Nephron (organoid): ENCODE results near the gene MAGI2.

Experiments used
- H3K27ac Mint-ChIP-seq, 3 experiments: 2 replicates each; pipeline ENCODE4 v1.8.0; 2020; ENCODE audit warnings: mixed read lengths in 3 of 3, mild to moderate bottlenecking in 2 of 3, moderate library complexity in 1 of 3
- H3K27me3 Mint-ChIP-seq: 2 replicates; pipeline ENCODE4 v1.8.0; 2021; ENCODE audit warnings: low read depth, mild to moderate bottlenecking, moderate library complexity, mixed read lengths
- H3K36me3 Mint-ChIP-seq: 2 replicates; pipeline ENCODE4 v1.8.0; 2020; ENCODE audit warnings: low read depth, mixed read lengths
- H3K4me1 Mint-ChIP-seq: 2 replicates; pipeline ENCODE4 v1.8.0; 2020; ENCODE audit warnings: mixed read lengths
- H3K4me3 Mint-ChIP-seq, 3 experiments: 2 replicates each; pipeline ENCODE4 v1.8.0; 2020; ENCODE audit warnings: mild to moderate bottlenecking in 3 of 3, mixed read lengths in 3 of 3, moderate library complexity in 2 of 3
- H3K9me3 Mint-ChIP-seq: 2 replicates; pipeline ENCODE4 v1.8.0; 2020; ENCODE audit warnings: mixed read lengths
- TF ChIP-seq, protein P1 (sequence below), 3 experiments: fragments of 200-600 bp; sonication (generic); IDR thresholded peaks; one replicate each; pipeline ENCODE4 v1.5.0; 2021; ENCODE audit warnings: antibody characterized with exemption in 3 of 3; ENCODE audit not compliant: unreplicated experiment in 3 of 3

Gene MAGI2

DNA sequence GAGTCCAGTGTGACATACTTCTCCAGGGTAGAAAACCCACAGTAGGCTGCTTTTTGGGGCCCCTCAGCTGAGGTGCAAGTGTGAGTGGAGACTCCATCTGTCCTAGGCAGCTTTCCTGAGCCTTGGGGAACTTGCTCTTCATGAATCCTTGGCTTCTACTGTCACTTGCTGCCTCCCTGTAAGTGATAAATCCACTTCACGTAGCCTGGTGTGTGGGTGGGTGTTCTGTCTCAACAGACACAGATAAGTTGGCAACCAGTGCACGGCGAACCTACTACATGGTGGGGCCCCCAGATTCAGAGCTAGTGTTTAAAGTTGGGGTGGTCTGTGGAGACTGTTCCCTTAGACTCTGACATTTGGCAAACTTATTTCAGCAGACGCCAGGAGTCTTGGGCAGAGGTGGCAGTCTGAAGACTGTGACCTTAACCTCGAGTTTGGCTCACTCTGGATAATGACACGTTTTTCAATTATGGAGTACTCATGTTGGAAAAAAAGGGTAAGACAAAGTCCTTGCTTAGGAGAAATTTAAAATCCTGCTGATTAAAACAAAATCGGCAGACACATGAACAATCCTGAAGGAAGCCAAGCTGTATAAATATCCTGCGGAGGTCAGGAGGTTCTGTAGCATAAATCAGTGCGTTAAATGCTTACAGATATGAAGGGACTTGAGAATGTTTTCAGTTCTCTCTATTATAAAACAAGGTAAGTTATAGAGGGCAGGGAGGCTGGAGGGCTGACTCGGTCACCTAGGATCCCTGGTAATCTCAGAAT is 1278.0 kb downstream of the MAGI2 start:
- Mint-ChIP-seq H3K36me3 (peaks cover 3% of the 10 kb centered on the region), H3K27ac (peak overlapping the region; percentile 83 to 91 (median 84)), H3K4me1 (peaks cover 58% of the 10 kb centered on the region), H3K4me3 (peak overlapping the region in 1 of 3 experiments; percentile 40), H3K27me3 (no peaks in the 10 kb centered on the region), H3K9me3 (no peaks in the 10 kb centered on the region)
- TF ChIP-seq, protein P1, sequence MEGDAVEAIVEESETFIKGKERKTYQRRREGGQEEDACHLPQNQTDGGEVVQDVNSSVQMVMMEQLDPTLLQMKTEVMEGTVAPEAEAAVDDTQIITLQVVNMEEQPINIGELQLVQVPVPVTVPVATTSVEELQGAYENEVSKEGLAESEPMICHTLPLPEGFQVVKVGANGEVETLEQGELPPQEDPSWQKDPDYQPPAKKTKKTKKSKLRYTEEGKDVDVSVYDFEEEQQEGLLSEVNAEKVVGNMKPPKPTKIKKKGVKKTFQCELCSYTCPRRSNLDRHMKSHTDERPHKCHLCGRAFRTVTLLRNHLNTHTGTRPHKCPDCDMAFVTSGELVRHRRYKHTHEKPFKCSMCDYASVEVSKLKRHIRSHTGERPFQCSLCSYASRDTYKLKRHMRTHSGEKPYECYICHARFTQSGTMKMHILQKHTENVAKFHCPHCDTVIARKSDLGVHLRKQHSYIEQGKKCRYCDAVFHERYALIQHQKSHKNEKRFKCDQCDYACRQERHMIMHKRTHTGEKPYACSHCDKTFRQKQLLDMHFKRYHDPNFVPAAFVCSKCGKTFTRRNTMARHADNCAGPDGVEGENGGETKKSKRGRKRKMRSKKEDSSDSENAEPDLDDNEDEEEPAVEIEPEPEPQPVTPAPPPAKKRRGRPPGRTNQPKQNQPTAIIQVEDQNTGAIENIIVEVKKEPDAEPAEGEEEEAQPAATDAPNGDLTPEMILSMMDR (IDR thresholded peaks at IDR 0.05; ENCODE audit: unreplicated experiment in 3 of 3): no peak

DNA sequence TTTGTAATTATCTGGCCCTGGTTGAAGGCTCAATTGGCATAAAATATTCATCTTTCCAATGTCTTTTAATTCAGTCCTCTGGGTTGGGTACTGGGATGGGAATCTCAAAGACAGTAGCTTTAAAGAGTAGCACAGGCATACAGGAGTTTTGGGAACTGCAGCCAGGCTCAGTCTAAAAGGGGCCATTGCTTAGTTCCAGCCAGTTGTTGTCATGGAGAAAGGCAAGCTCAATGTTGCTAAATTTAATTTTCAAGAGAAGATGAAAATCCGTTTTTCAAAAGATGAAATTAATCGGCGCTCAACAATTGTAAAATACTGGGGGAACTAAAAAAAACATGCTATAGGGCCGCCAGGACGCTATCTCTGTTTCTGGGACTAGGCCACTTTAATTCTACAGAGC is 1279.8 kb downstream of the MAGI2 start:
- H3K36me3 Mint-ChIP-seq: peaks cover 3% of the 10 kb centered on the region

DNA sequence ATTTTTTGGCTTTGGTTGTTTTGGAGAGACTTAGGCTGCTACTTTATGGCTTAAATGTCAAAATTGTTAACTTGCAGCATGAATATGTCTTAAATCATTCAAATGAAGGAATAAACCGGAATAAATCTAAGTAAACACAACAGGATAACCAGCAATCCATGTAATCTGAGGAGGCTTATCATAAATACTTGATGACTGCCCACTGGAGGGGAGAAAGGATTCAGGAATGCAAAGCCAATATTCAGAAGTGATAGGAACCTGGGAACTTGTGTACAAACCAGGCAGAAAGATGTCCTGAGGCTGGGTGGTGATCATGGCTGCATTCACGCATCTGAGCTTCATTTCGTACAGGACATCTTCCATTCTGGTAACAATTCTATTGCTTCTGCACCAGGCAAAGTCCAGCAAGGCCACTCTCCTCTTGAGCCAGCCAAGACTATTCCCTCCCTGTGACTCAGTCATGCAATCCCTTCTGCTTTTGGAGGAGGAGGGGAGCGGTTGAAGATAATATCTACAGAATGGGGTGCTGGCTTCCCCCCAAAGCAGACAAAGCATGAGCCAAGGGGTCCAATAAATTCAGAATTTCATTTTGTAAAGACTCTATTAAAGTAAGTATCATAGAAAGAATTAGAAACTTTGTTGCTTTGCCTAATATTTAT is 1280.4 kb downstream of the MAGI2 start:
- Mint-ChIP-seq H3K27ac (peak overlapping the region; percentile 37 to 90 (median 84)), H3K9me3 (no peaks in the 10 kb centered on the region), H3K4me3 (peak overlapping the region in 1 of 3 experiments; percentile 3), H3K36me3 (peaks cover 3% of the 10 kb centered on the region), H3K27me3 (no peaks in the 10 kb centered on the region), H3K4me1 (peaks cover 69% of the 10 kb centered on the region)
- TF ChIP-seq, protein P1 (IDR thresholded peaks at IDR 0.05; ENCODE audit: unreplicated experiment in 3 of 3): no peak

More for the DNA sequence above, 1279.8 kb downstream of the MAGI2 start:
- H3K27ac Mint-ChIP-seq: peak overlapping the region in 2 of 3 experiments; percentile 83 to 84
- H3K4me1 Mint-ChIP-seq: peaks cover 69% of the 10 kb centered on the region
- H3K9me3 Mint-ChIP-seq: no peaks in the 10 kb centered on the region
- TF ChIP-seq, protein P1 (IDR thresholded peaks at IDR 0.05; ENCODE audit: unreplicated experiment in 3 of 3): no peak
- H3K4me3 Mint-ChIP-seq: no peak overlapping the region
- no peaks in the 10 kb centered on the region for H3K27me3 Mint-ChIP-seq

DNA sequence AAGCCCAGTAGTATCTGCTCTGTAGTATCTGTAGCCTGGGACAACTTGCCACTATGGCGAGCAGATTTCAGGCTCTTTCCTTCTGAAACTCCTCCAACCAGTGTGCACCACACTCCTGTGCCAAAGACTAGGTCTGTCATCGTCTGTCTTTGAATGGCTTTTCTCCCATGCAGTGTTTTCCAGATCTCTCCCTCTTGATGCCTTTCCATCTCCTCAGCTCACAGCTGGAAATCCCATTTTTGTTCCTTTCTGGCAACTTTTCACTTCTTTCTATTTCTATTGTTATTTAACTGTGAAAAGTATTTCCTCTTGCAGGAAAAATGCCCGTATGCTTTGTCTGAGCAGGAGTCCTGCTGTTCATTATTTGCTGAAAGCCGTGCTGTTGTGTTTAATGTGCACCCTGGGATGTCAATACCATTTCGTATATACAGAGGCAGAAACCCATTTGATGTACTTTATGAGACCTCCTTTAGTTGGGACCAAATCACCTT is 1281.2 kb downstream of the MAGI2 start:
- TF ChIP-seq, protein P1 (IDR thresholded peaks at IDR 0.05; ENCODE audit: unreplicated experiment in 3 of 3): no peak
- peaks cover 64% of the 10 kb centered on the region for H3K4me1 Mint-ChIP-seq
- H3K36me3 Mint-ChIP-seq: no peaks in the 10 kb centered on the region
- H3K27ac Mint-ChIP-seq: peak overlapping the region; percentile 37 to 90 (median 84)
- no peaks in the 10 kb centered on the region for H3K9me3 Mint-ChIP-seq
- H3K27me3 Mint-ChIP-seq: no peaks in the 10 kb centered on the region
- no peak overlapping the region for H3K4me3 Mint-ChIP-seq

DNA sequence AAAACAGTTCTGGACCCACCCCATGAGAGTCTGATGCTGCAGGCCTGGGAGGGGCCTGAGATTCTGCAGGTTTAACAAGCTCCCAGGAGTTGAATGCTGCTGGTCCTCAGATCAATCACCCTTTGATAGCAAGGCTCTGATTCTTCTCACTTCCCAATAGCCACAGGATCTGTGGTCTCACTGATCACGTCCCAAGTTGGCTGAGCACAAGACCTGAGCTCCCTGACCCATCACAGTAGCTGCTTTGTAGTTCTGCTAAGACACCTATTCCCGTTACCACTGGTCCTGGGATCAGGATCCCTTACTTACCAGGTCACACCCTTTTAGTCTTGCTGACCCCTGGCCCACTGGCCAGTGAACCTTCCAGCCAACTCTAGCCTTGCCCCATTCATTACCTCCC is 1282.1 kb downstream of the MAGI2 start:
- Mint-ChIP-seq H3K9me3 (no peaks in the 10 kb centered on the region), H3K27me3 (peaks cover 3% of the 10 kb centered on the region), H3K4me1 (peaks cover 68% of the 10 kb centered on the region), H3K36me3 (peaks cover 5% of the 10 kb centered on the region), H3K27ac (peak overlapping the region in 2 of 3 experiments; percentile 84 to 90), H3K4me3 (no peak overlapping the region)
- TF ChIP-seq, protein P1 (IDR thresholded peaks at IDR 0.05; ENCODE audit: unreplicated experiment in 3 of 3): no peak
